Measurements from ENCODE around the gene SORCS2.

The SORCS2 gene

GRCh38 chr4:7487502-7487901, 295.2 kb downstream of the SORCS2 start:
- Histone ChIP-seq H3K4me3 (ENCODE audit: low read depth, low read length, poor library complexity, severe bottlenecking) (no peak overlapping the region), H3K4me2 (ENCODE audit: low read length) (no peak overlapping the region), H3K9ac (ENCODE audit: low read length) (no peak overlapping the region)

DNA sequence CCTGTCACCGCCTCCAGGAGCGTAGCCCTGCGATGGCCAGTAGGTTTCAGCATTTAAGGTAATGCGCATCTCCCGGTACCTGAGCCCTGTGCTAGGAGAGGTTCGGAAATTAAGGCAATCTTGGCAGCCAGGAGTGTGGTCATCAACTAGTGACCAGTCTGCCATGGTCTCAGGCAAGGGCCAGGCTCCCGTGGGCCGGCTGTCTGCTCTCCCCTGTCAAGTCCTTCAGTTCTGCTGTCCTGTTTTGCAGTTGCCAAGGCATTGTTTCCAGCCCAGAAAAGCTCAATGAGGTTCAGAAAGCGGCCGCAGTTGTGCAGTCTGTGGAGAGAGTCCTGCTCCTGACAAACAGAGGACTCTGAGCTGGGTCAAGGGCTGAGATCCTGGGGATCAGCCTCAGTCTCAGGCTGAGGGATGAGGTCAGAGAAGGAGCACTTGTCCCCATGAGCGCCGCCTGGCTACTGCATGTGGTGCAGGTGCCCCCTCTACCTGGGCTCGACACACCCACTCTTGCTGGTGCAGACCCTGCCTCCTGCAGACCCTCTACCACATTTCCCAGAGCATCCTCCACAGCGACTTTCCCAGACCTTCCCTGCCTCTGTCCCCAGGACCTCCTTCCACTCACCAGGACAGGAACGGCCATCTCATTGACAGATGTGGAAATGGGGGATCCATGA, 295.8 kb downstream of the SORCS2 start:
- H3F3A ChIP-seq (ENCODE audit: insufficient read depth, low read length) = no peaks in the 10 kb centered on the region
- no peaks in the 10 kb centered on the region for H3K79me2 ChIP-seq (ENCODE audit: insufficient read depth, low read length)
- no peak overlapping the region for H3K4me3 ChIP-seq (ENCODE audit: low read depth, low read length, poor library complexity, severe bottlenecking)
- H3K27ac ChIP-seq (ENCODE audit: low read depth, low read length, poor library complexity, severe bottlenecking) = no peak overlapping the region
- TF ChIP-seq CTCF (IDR thresholded peaks at IDR 0.05; ENCODE audit: low read length) (no peak), EZH2 (IDR thresholded peaks at IDR 0.05; ENCODE audit: borderline replicate concordance, low read length) (no peak)
- no peaks in the 10 kb centered on the region for H3K4me1 ChIP-seq (ENCODE audit: insufficient read depth, low read length, severe bottlenecking)
- no peaks in the 10 kb centered on the region for H3K27me3 ChIP-seq (ENCODE audit: insufficient read depth, low read length)
- no peaks in the 10 kb centered on the region for H3K9me3 ChIP-seq (ENCODE audit: low read length)
- no peaks in the 10 kb centered on the region for H4K20me1 ChIP-seq (ENCODE audit: insufficient read depth, low read length)
- H2AFZ ChIP-seq (ENCODE audit: low read length) = no peak overlapping the region
- no peaks in the 10 kb centered on the region for H3K36me3 ChIP-seq (ENCODE audit: insufficient read depth, low read length)
- no peak overlapping the region for H3K9ac ChIP-seq (ENCODE audit: low read length)
- H3K9me2 ChIP-seq (ENCODE audit: low read depth, low read length) = no peaks in the 10 kb centered on the region
- no peak overlapping the region for H3K4me2 ChIP-seq (ENCODE audit: low read length)

More at GRCh38 chr4:7487502-7487901, 295.2 kb downstream of the SORCS2 start:
- Histone ChIP-seq H4K20me1 (ENCODE audit: insufficient read depth, low read length) (no peaks in the 10 kb centered on the region), H3K79me2 (ENCODE audit: insufficient read depth, low read length) (no peaks in the 10 kb centered on the region), H3K9me2 (ENCODE audit: low read depth, low read length) (no peaks in the 10 kb centered on the region), H2AFZ (ENCODE audit: low read length) (no peak overlapping the region), H3K27ac (ENCODE audit: low read depth, low read length, poor library complexity, severe bottlenecking) (no peak overlapping the region), H3K27me3 (ENCODE audit: insufficient read depth, low read length) (no peaks in the 10 kb centered on the region), H3K4me1 (ENCODE audit: insufficient read depth, low read length, severe bottlenecking) (no peaks in the 10 kb centered on the region), H3K36me3 (ENCODE audit: insufficient read depth, low read length) (no peaks in the 10 kb centered on the region), H3K9me3 (ENCODE audit: low read length) (no peaks in the 10 kb centered on the region), H3F3A (ENCODE audit: insufficient read depth, low read length) (no peaks in the 10 kb centered on the region)
- TF ChIP-seq CTCF (IDR thresholded peaks at IDR 0.05; ENCODE audit: low read length) (no peak), EZH2 (IDR thresholded peaks at IDR 0.05; ENCODE audit: borderline replicate concordance, low read length) (no peak)

- Histone ChIP-seq H3K4me2 (ENCODE audit: low read length) (no peak overlapping the region), H3K4me3 (ENCODE audit: low read depth, low read length, poor library complexity, severe bottlenecking) (no peak overlapping the region), H2AFZ (ENCODE audit: low read length) (no peak overlapping the region), H3K79me2 (ENCODE audit: insufficient read depth, low read length) (no peaks in the 10 kb centered on the region), H3K9me3 (ENCODE audit: low read length) (no peaks in the 10 kb centered on the region), H3K4me1 (ENCODE audit: insufficient read depth, low read length, severe bottlenecking) (no peaks in the 10 kb centered on the region), H3K27me3 (ENCODE audit: insufficient read depth, low read length) (no peaks in the 10 kb centered on the region), H4K20me1 (ENCODE audit: insufficient read depth, low read length) (no peaks in the 10 kb centered on the region), H3K9ac (ENCODE audit: low read length) (no peak overlapping the region), H3K9me2 (ENCODE audit: low read depth, low read length) (no peaks in the 10 kb centered on the region), H3F3A (ENCODE audit: insufficient read depth, low read length) (no peaks in the 10 kb centered on the region), H3K27ac (ENCODE audit: low read depth, low read length, poor library complexity, severe bottlenecking) (no peak overlapping the region), H3K36me3 (ENCODE audit: insufficient read depth, low read length) (no peaks in the 10 kb centered on the region)
- no peak for TF ChIP-seq EZH2 (IDR thresholded peaks at IDR 0.05; ENCODE audit: borderline replicate concordance, low read length)
- no peak for TF ChIP-seq CTCF (IDR thresholded peaks at IDR 0.05; ENCODE audit: low read length)
Observed at GRCh38 chr4:7491915-7492314, 299.6 kb downstream of the SORCS2 start.

Data from OCI-LY1 (cell line).